Measurements from ENCODE around the gene AACS.
"Not testable (repeated sequence)": the region's sequence is repeated elsewhere in the genome, so short reads cannot be mapped to it uniquely, and the experiment has no call there.

Gene AACS

DNA sequence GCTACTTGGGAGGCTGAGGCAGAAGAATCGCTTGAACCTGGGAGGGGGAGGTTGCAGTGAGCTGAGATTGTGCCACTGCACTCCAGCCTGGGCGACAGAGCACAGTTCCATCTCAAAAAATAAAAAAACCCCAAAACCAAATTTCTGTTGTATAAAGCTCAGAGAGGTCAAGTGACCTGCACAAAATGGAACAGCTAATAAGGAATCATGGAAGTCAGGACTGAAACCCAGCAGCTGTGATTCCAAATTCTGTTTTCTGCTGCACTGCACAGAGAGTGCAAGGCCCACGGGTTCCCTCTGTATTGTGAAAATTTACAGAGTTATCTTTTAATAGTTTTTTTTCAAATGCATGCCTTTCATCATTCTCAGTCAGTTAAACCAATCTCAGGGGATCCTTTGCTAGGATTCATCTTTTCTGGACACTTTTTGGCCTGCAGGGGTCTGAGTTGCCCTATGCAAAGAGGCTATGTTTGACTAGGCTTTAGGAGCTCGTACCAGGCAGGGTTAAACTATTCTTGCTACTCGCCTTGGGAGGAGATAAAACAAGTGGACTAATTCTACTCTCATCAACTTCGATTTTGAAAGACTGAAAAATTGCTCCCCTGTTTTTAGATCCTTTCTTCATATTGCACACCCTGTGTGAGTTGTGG, 26.1 kb upstream of the AACS start:
- no peaks in the 10 kb centered on the region for H3K36me3 Mint-ChIP-seq
- H3K27me3 Mint-ChIP-seq, result no peaks in the 10 kb centered on the region
- no peak overlapping the region for H3K4me3 Mint-ChIP-seq
- no peaks in the 10 kb centered on the region for H3K9me3 Mint-ChIP-seq
- H3K27ac Mint-ChIP-seq, result no peak overlapping the region
- no peaks in the 10 kb centered on the region for H3K4me1 Mint-ChIP-seq

DNA sequence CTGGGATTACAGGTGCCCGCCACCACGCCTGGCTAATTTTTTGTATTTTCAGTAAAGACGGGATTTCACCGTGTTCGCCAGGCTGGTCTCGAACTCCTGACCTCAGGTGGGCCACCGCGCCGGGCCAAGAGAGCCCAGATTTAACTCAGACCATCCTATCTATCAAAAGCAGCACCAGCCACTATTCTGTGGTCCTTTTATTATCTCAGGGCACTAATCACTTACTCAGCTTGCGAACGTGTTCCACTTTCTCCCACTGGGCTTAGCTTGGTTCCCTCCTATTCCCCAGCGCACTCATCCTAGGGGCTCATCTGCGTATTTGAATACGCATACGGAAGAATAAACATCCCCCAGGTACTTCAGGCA, 16.2 kb upstream of the AACS start:
- Mint-ChIP-seq H3K27me3 (no peaks in the 10 kb centered on the region), H3K9me3 (no peaks in the 10 kb centered on the region), H3K4me3 (peak overlapping the region; percentile 89), H3K4me1 (peaks cover 6% of the 10 kb centered on the region), H3K36me3 (no peaks in the 10 kb centered on the region), H3K27ac (no peak overlapping the region)

DNA sequence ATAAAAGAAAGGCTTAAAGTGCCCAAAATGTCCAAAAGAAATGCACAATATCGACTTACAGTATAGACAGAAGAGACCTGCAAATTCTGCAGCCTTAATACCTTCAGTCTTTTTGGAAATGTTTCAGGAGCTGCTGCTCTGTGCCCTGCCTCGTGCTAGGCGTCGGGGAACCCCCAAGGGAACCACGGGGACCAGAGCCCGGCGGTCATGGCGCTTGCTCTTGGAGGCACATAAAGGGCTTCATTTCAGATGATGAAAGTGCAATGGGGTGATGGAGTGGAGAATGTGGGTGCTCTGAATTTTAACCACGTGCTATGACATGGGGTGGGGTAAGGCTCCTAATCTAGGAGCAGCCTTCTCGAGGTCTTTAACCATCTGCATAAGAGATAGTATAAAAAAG, 14.8 kb upstream of the AACS start:
- peaks cover 6% of the 10 kb centered on the region for H3K4me1 Mint-ChIP-seq
- H3K4me3 Mint-ChIP-seq, result peak overlapping the region; percentile 89
- H3K27me3 Mint-ChIP-seq, result no peaks in the 10 kb centered on the region
- H3K36me3 Mint-ChIP-seq, result no peaks in the 10 kb centered on the region
- H3K27ac Mint-ChIP-seq, result no peak overlapping the region
- no peaks in the 10 kb centered on the region for H3K9me3 Mint-ChIP-seq

DNA sequence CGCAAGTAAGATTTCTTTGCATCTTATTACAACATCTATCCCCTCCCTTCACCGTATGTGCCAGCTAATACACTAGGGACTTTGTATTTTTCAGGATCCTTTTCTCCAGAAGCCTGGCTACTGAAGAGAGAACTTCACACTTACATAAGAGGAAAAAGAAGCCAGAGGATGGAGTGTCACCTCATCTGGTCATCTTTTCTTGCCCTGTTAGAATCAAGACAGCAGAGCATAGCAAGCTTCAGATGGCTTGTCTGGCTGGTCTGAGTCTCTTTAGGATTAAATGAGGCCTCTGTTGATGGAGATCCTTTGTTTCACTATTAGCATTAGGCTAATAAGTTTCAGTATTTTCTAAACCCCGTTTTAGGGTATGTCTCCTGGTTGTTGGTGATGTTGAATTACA, 14.4 kb upstream of the AACS start:
- Mint-ChIP-seq H3K4me3 (no peak overlapping the region), H3K9me3 (no peaks in the 10 kb centered on the region), H3K27ac (no peak overlapping the region), H3K36me3 (no peaks in the 10 kb centered on the region), H3K4me1 (peaks cover 6% of the 10 kb centered on the region), H3K27me3 (no peaks in the 10 kb centered on the region)

DNA sequence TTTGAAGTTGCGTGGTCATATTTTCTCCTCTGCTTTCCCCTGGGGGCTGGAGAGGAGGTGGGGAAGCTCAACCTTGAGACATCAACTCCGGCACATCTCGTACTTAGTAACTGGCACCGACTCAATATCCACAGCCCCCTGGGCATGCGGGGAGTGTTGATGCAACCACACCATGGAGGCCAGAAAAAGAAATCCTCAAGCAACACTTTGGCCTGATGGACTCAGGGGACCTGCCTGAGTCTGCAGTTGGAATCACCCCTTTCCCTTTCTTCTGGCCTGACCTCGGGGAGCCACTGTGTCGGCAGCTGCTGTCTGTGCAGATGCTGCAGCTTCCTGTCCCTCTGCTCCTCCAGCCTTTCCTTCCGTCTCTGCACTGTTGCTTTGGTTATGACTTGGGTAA, 11.4 kb upstream of the AACS start:
- Mint-ChIP-seq H3K27me3 (peaks cover 6% of the 10 kb centered on the region), H3K4me3 (no peak overlapping the region), H3K27ac (no peak overlapping the region), H3K36me3 (no peaks in the 10 kb centered on the region), H3K4me1 (peaks cover 6% of the 10 kb centered on the region), H3K9me3 (no peaks in the 10 kb centered on the region)

DNA sequence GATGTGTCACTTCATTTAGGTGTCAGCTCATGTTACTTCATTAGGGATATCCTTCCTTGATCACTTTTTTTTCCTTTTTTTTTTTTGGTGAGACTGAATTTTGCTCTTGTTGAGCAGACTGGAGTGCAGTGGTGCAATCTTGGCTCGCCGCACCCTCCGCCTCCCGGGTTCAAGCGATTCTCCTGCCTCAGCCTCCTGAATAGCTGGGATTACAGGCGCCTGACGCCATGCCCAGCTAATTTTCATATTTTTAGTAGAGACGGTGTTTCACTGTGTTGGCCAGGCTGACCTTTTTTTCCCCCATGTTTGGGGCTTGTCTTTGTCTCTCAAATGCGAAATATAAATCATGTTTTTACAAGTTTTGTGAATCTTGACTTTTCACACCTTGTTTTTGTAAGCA, 9.6 kb upstream of the AACS start:
- no peaks in the 10 kb centered on the region for H3K36me3 Mint-ChIP-seq
- no peak overlapping the region for H3K4me3 Mint-ChIP-seq
- H3K4me1 Mint-ChIP-seq, result no peaks in the 10 kb centered on the region
- peaks cover 6% of the 10 kb centered on the region for H3K27me3 Mint-ChIP-seq
- H3K9me3 Mint-ChIP-seq, result no peaks in the 10 kb centered on the region
- no peak overlapping the region for H3K27ac Mint-ChIP-seq

DNA sequence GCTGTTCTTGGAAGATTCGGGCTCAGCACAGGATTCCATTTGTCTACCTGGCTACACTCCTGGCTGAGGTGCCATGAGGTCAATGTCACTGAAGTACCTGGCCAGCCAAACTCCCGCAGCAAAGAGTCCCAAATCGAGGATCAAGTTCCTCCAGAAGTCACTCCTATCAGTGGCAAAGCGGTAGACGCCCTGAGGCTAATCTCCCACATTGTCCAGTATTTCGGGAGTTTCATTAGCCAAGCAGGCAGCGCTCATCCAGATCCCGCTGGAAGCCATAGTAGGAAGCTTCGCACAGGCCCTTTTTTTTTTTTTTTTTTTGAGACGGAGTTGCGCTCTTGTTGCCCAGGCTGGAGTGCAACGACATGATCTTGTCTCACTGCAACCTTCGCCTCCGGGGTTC, 8.9 kb upstream of the AACS start:
- peaks cover 6% of the 10 kb centered on the region for H3K27me3 Mint-ChIP-seq
- H3K9me3 Mint-ChIP-seq, result no peaks in the 10 kb centered on the region
- no peak overlapping the region for H3K27ac Mint-ChIP-seq
- no peaks in the 10 kb centered on the region for H3K36me3 Mint-ChIP-seq
- H3K4me1 Mint-ChIP-seq, result no peaks in the 10 kb centered on the region
- no peak overlapping the region for H3K4me3 Mint-ChIP-seq

DNA sequence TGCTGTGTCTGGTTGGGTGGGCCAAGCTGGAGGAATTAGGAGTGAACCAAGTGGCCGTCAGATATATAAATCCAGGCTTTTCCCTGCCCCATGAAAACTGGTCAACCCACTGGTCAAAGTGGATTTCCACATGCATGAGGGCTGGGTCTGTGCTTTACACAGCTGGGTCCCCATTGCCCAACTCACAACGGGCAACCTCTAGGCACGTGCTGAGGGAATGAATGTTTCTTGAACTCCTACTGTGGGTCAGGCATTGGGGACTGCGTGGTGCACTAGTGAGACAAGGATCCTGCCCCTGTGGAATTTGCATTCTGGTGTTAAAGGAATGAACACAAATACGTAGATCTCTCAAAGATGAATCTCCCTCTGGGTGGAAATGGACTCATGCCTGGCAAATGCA, 7.5 kb upstream of the AACS start:
- H3K4me3 Mint-ChIP-seq, result no peak overlapping the region
- no peaks in the 10 kb centered on the region for H3K36me3 Mint-ChIP-seq
- H3K9me3 Mint-ChIP-seq, result no peaks in the 10 kb centered on the region
- H3K27me3 Mint-ChIP-seq, result peaks cover 9% of the 10 kb centered on the region
- no peak overlapping the region for H3K27ac Mint-ChIP-seq
- no peaks in the 10 kb centered on the region for H3K4me1 Mint-ChIP-seq

DNA sequence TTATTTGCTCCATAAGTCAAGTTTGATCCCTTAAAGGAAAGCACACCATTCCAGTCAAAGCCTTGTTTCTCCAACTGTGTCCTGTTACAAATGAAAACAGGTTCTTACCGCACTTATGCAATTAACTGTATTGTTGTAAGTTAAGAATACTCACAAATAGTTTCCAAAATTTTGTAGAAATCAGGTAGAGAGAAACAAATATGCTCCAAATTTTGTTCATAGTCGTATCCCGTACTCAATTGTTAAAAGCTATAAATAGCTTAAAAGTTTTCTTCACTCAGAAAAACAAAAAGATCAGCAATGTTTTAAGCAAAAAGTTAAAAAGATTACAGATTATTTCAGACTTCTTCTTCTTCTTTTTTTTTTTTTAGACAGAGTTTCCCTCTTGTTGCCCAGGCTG, 4.0 kb upstream of the AACS start:
- Mint-ChIP-seq H3K27ac (no peak overlapping the region), H3K27me3 (peaks cover 9% of the 10 kb centered on the region), H3K36me3 (no peaks in the 10 kb centered on the region), H3K4me3 (no peak overlapping the region), H3K4me1 (peaks cover 11% of the 10 kb centered on the region), H3K9me3 (no peaks in the 10 kb centered on the region)

DNA sequence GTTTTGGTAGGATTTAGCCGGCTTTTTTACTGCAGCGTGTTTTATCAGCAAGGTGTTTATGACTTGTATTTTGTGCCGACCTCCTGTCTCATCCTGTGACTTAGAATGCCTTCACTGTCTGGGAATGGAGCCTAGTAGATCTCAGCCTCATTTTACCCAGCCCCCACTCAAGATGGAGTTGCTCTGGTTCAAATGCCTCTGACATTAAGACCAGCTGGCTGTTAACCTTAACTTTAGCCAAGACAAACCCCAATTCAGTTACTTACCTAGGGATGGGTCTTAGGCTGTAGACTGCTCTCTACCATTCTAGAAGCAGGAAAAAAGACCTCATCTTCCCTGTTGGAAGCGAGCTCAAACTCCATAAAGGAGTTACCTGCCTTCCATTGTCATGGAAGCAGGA, 1.7 kb upstream of the AACS start:
- not testable (repeated sequence) for H3K27ac Mint-ChIP-seq, H3K27me3 Mint-ChIP-seq, H3K36me3 Mint-ChIP-seq, H3K4me3 Mint-ChIP-seq, H3K9me3 Mint-ChIP-seq
- H3K4me1 Mint-ChIP-seq, result peaks cover 19% of the 10 kb centered on the region

DNA sequence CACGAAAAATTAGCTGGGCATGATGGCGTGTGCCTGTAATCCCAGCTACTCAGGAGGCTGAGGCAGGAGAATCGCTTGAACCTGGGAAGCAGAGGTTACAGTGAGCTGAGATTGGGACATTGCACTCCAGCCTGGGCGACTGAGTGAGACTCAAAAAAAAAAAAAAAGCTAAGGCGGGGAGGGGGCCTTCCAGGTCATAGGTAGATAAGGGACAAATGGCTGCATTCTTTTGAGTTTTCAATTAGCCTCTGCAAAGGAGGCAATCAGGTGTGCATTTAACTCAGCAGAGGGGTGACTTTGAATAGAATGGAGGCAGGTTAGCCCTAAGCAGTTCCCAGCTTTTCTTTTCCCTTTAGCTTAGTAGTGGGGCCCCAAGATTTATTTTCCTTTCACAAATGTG, 743 bp upstream of the AACS start:
- Mint-ChIP-seq H3K4me3 (peak overlapping the region; percentile 81), H3K4me1 (peaks cover 19% of the 10 kb centered on the region), H3K36me3 (no peaks in the 10 kb centered on the region), H3K9me3 (no peaks in the 10 kb centered on the region), H3K27me3 (peaks cover 3% of the 10 kb centered on the region), H3K27ac (no peak overlapping the region)

DNA sequence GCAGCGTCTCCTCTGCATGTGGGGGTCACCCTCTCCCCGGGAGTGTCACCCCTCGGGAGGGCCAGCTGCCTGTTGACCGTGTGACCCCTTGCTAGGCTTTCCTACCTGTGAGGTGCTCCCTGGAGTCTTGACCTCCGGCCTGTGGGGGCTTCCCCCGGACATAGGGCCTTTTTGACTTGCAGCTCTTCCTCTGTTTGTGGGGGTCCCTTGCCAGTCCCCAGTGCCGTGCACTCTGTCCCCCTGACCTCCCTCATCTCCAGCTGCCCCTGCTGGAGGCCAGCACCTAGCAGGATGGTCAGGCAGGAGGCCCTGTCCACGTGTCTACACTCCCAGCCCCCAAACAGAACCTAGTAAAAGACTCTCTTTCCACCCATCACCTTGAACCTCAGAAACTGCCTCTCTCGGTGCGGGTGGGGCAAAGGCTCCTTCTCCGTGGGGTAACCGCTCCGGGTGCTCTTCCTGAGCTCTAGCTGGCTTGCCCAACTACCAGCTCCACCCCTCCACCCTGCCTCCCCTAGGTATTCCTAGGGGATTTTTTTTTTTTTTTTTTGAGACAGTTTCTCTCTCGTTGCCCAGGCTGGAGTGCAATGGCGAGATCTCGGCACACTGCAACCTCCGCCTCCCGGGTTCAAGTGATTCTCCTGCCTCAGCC, 810 bp downstream of the AACS start:
- Mint-ChIP-seq H3K36me3 (no peaks in the 10 kb centered on the region), H3K4me3 (peak overlapping the region; percentile 77), H3K4me1 (peaks cover 19% of the 10 kb centered on the region), H3K27me3 (peaks cover 3% of the 10 kb centered on the region), H3K27ac (no peak overlapping the region), H3K9me3 (no peaks in the 10 kb centered on the region)

DNA sequence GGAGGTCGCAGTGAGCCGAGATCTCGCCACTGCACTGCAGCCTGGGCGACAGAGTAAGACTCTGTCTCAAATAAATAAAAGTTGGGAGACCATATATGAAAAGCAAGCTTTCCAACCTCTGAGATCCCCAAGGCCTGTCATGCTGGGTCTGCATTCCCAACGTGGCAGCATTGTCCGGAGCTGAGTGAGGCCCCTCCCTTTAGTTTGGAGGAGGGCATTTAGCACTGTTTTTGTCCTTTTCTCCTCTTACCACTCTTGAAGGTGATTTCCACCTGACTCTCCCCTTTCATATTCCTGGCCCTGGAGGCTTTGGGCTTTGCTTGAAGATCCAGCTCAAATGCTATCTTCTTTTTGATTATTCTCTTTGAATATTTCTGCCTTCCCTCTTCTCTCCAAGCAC, 3.2 kb downstream of the AACS start:
- Mint-ChIP-seq H3K4me1 (peaks cover 19% of the 10 kb centered on the region), H3K4me3 (no peak overlapping the region), H3K36me3 (no peaks in the 10 kb centered on the region), H3K9me3 (no peaks in the 10 kb centered on the region), H3K27me3 (no peaks in the 10 kb centered on the region), H3K27ac (no peak overlapping the region)

DNA sequence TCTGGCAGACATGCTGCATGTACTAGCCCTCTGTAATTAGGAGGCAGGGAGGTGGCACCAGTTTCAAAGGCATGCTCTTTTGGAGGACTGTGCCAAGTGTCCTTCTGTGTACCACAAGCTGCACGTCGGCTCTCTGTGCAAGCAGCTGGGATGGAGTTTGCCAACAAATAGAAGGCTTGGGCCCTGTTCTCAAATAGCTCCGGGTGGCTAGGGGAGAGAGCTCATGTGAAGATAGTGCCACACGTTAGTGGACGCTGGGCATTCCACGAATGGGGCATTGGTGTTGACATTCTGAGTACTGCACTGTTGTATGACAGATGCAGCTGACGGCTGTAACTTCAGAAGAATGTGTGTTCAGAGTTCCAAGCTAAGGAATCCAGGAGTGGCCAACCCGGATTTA, 4.4 kb downstream of the AACS start:
- Mint-ChIP-seq H3K36me3 (no peaks in the 10 kb centered on the region), H3K4me1 (peaks cover 17% of the 10 kb centered on the region), H3K4me3 (no peak overlapping the region), H3K9me3 (no peaks in the 10 kb centered on the region), H3K27me3 (no peaks in the 10 kb centered on the region), H3K27ac (no peak overlapping the region)

DNA sequence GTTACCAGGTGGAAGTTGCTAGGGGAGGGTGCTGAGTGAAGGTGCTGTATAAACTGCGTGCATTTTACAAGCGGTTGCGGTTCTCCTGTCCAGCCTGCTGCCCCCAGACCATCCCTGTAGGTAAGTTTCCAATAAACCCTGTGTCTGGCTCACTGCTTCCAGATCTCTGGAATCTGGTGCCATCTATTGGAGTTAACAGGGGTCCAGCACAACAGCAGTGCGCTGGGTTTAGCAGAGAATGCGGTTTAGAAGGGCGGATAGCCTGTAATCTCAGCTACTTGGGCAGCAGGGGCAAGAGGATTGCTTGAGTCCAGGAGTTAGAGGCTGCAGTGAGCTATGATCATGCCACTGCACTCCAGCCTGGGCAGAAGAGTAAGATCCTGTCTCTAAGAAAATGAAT, 4.9 kb downstream of the AACS start:
- H3K36me3 Mint-ChIP-seq, result no peaks in the 10 kb centered on the region
- no peak overlapping the region for H3K27ac Mint-ChIP-seq
- H3K27me3 Mint-ChIP-seq, result no peaks in the 10 kb centered on the region
- H3K4me3 Mint-ChIP-seq, result no peak overlapping the region
- H3K9me3 Mint-ChIP-seq, result no peaks in the 10 kb centered on the region
- peaks cover 12% of the 10 kb centered on the region for H3K4me1 Mint-ChIP-seq

DNA sequence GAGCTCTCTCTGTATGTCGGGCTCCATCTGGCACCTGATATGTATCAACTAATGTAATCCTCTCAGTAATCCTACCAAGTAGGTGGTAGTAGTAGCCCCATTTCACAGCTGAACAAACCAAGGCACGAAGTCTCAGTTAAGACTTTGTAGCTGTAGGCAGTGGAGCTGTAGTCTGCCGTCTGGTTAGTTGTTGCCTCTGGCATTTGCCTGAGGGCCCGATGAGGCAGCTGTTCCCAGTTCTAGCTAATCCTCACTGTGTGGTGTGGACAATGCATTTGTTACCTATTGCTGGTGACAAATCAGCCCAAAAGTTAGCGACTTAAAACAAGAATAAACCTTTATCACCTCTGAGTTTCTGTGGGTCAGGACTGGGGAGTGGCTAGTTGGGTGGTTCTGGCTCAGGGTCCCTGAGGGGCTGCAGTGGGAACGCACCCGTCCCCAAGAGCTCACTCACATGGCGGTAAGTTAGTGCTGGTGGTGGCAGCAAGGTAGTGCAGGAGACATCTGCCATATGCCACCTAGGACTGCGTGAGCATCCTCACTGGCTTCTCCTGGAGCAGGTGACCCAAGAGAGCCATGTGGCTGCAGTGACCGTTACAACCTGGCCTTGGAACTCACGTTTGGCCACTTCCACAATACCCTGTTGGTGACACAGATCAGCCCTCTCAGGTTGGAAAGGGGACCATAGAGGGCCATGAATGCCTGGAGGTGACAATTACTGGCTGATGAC, 5.6 kb downstream of the AACS start:
- H3K9me3 Mint-ChIP-seq, result no peaks in the 10 kb centered on the region
- H3K4me3 Mint-ChIP-seq, result no peak overlapping the region
- no peaks in the 10 kb centered on the region for H3K36me3 Mint-ChIP-seq
- H3K27me3 Mint-ChIP-seq, result no peaks in the 10 kb centered on the region
- H3K4me1 Mint-ChIP-seq, result peaks cover 12% of the 10 kb centered on the region
- H3K27ac Mint-ChIP-seq, result no peak overlapping the region
